Hematopoietic multipotent progenitor cell treated with erythropoietin and hydrocortisone succinate and interleukin-3 and kit ligand, for 4 days (in vitro differentiated cells): Measurements from ENCODE around the gene TMEM178B.
"Not testable (repeated sequence)": the region's sequence is repeated elsewhere in the genome, so short reads cannot be mapped to it uniquely, and the experiment has no call there.

ENCODE experiments used
- DNase-seq: peaks from one replicate; pipeline ENCODE4 v3.0.0-alpha.2; 2015

The TMEM178B gene

DNA sequence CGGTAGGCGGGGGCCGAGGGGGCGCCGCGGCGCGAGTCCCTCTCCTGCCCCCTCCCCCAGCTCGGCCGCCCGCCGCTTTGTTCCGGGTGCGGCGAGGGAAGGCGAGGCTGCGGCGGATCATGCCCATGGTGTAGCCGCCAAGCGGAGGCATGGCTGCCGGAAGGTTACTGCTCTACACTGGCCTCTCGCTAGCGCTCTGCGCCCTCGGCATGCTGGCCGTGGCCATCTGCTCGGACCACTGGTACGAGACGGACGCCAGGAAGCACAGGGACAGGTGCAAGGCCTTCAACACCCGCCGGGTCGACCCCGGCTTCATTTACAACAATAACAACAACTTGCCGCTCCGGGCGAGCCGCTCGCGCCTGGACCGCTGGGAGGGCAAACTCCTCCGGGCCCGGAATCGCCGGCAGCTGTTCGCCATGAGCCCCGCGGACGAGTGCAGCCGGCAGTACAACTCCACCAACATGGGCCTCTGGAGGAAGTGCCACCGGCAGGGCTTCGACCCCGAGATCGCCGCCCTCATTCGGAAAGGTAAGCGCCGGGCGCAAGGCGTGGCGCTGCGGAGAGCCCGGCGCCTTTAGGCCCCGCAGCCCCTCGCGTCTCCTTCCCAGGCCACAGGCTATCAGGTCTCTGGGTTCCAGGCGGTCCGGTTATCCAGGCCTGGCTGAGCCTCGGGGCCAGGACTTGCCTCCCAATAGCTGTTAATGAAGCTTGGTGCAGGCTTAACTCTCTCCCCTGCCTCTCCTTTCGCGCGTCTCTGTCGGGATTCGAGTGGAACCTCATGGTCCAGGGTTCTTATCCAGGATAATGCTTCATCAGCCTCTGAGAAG is 513 bp downstream of the TMEM178B start:
- DNase-seq = peak; percentile 22

DNA sequence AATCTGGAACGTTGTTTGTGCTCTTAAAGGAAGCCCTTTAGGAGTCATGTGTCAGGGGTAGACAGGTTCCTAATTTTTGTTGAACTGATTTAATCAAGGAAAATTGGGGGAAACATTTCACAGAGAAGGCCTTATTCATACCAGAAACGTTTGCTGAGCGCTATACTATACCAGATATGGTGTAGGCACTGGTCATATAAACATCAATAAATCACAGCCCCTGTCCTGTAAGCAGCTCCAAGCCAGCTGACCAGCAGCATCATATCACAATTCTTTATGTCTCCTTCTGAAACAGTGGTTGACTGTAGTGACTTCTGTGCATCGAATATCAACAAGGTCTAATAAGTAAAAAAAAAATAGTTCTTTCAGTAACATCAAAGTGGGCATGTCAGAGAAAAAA is 1.1 kb downstream of the TMEM178B start:
- DNase-seq = no peak

- no peak for DNase-seq
These were observed 2.5 kb downstream of the TMEM178B start for GRCh38 chr7:141076377-141076776.

DNA sequence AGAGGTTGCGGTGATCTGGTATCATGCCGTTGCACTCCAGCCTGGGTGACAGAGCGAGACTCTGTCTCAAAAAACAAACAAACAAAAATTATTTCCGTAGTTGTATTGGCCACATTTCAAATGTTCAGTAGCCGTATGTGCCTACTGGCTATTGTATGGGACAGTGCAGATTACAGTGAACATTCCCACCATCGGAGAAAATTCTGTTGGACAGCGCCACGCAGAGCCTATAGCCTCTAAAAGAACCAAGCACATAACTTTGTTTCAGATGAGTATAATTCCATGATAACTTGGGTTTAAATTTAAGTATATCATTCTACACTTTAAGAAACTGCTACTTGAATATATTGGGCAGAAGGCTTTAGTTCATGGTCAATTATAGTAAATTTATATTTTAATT is 5.4 kb downstream of the TMEM178B start:
- DNase-seq = no peak

DNA sequence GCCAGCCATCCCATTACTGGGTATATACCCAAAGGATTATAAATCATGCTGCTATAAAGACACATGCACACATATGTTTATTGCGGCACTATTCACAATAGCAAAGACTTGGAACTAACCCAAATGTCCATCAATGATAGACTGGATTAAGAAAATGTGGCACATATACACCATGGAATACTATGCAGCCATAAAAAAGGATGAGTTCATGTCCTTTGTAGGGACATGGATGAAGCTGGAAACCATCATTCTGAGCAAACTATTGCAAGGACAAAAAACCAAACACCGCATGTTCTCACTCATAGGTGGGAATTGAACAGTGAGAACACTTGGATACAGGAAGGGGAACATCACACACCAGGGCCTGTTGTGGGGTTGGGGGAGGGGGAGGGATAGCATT is 15.6 kb downstream of the TMEM178B start:
- not testable (repeated sequence) for DNase-seq

GRCh38 chr7:141094336-141095070 is 20.6 kb downstream of the TMEM178B start:
- DNase-seq = no peak

DNA sequence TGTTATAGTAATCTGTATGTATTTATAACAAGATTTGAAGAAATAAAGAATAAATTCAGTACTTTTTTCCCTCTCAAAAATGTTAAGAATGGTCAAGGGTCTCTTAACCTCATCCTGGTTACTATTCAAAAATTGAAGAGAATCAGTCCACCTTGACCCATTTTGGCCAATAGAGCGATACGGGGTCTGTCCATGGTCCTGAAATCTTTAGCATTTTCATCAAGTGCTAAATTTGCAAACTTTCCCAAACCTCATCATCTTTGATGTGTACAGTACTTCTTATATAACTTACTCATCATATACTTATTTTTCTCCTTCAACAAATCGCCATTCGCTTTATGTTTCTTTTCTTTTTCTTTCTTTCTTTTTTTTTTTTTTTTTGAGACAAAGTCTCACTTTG is 23.6 kb downstream of the TMEM178B start:
- peak; percentile 56 for DNase-seq

DNA sequence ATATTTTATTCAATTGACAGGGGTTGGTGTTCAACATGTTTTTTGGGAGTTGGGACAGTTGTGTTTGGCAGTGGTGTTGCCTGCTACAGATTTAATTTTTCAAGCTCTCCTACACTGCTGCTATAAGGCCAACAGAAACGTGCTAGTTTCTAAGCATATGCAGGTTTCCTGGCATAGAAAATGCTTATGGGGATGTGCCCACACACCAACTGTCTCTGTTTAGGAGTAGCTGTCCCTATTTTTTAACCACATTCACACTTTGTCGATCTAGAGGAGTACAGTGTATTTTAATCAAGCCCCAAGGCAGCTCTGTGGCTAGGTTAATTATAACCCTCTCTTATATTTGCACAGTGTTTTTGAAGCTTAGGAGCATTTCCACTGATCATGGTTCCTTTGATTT is 28.6 kb downstream of the TMEM178B start:
- DNase-seq = no peak

DNA sequence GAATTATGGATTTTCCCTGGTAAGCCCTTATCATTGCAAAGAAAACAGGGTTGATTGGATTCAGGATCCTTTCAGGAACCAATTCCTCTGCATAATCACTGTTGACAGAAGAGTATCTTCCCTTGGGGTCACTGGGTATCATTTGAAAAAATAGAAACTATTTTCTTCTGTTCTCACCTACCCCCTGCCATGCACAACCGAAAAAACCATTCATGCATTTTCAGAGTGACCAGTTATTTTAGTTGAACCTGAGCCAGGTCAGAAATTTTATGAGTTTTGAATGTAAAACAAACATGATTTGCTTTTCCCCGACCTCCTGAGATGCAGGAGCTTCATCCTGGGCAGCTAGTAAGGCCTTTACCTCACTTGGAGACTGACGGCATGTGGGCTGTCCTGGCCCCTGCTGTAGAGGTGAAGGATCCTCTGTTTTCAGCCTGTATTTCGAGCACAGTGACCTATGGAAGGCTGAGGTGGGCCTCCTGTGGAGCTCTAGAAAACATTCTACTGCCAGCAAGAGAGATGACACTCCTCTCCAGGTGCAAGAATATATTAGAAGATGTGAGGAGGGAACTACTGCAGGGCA is 30.1 kb downstream of the TMEM178B start:
- no peak for DNase-seq

- DNase-seq = no peak
These were observed 39.3 kb downstream of the TMEM178B start for GRCh38 chr7:141113131-141113530.

- DNase-seq = no peak
These were observed 40.3 kb downstream of the TMEM178B start for GRCh38 chr7:141114029-141114664.

- DNase-seq = no peak
These were observed 42.1 kb downstream of the TMEM178B start for GRCh38 chr7:141115965-141116364.

DNA sequence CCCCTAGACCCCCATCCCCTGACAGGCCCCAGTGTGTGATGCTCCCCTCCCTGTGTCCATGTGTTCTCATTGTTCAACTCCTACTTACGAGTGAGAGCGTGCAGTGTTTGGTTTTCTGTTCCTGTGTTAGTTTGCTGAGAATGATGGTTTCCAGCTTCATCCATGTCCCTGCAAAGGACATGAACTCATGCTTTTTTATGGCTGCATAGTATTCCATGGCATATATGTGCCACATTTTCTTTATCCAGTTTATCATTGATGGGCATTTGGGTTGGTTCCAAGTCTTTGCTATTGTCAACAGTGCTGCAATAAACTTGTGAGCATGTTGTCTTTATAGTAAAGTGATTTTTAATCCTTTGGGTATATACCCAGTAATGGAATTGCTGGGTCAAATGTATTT is 42.8 kb downstream of the TMEM178B start:
- DNase-seq = not testable (repeated sequence)

DNA sequence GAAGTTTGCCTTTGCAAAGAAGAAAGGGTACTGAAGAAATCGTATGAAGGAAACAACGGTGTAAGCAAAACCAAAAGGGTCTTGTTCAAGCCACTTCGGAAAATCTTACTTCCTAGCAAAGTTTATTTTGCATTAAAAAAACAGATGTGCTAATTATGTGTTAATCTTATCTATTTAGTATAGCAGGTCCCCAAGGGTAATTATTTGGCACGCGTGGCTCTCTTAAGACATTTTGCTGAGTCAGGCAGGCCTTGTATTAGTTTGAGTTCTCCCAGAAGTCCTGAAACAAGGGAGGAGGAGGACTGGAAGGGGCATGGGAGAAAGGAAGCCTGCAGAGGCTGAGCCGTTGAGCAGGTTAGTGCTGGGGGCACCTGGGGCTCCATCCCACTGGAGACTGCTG is 44.9 kb downstream of the TMEM178B start:
- DNase-seq = no peak

- DNase-seq = no peak
These were observed 45.3 kb downstream of the TMEM178B start for GRCh38 chr7:141119187-141119586.

- DNase-seq = no peak
These were observed 48.9 kb downstream of the TMEM178B start for GRCh38 chr7:141122736-141123135.

DNA sequence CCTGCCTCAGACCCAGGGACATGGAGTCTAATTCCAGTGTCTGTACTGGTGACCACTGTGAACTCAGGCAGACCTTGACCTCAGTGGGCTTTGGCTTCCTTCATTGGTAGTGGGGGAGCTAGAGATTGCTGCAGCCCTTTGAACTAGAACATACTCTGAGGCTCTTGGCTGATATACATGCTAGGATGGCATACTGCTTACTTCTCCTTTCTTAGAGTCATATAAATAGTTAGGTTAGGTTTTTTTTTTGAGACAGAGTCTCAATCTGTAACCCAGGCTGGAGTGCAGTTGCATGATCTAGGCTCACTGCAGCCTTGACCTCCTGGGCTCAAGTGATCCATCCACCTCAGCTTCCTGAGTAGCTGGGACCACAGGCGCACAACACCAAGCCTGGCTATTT is 49.7 kb downstream of the TMEM178B start:
- no peak for DNase-seq

- no peak for DNase-seq
These were observed 52.2 kb downstream of the TMEM178B start for GRCh38 chr7:141126107-141126506.

GRCh38 chr7:141128506-141128905 is 54.6 kb downstream of the TMEM178B start:
- DNase-seq = no peak

- no peak for DNase-seq
These were observed 55.1 kb downstream of the TMEM178B start for GRCh38 chr7:141128931-141129330.

GRCh38 chr7:141132671-141133070 is 58.8 kb downstream of the TMEM178B start:
- DNase-seq = no peak

DNA sequence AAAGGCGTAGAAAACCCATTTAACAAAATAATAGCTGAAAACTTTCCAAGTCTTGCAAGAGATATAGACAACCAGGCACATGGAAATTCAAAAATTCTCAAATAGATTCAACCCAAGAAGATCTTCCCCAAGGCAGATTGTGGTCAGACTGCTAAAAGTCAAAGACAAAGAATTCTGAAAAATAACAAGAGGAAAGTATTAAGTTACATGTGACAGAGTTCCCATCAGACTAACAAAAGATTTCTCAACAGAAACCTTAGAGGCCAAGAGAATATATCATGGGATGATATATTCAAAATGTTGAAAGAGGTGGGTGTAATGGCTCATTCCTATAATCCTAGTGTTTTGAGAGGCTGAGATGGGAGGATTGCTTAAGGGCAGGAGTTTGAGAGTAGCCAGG is 59.8 kb downstream of the TMEM178B start:
- no peak for DNase-seq

GRCh38 chr7:141142058-141142457 is 68.2 kb downstream of the TMEM178B start:
- DNase-seq = no peak
